Measurements from ENCODE around the gene CCDC136.

CCDC136 gene

GRCh38 chr7:128777156-128778123 lies 14.3 kb upstream of the CCDC136 start:
- DNase-seq = no peak

- no peak for DNase-seq
Observed at GRCh38 chr7:128778946-128779345, 12.8 kb upstream of the CCDC136 start.

- no peak for DNase-seq
Observed at GRCh38 chr7:128781126-128781525, 10.6 kb upstream of the CCDC136 start.

GRCh38 chr7:128781851-128782250 lies 9.9 kb upstream of the CCDC136 start:
- DNase-seq = no peak

GRCh38 chr7:128783143-128783861 lies 8.5 kb upstream of the CCDC136 start:
- DNase-seq = peak; percentile 26

- no peak for DNase-seq
Observed at GRCh38 chr7:128785738-128786137, 6.0 kb upstream of the CCDC136 start.

- no peak for DNase-seq
Observed at GRCh38 chr7:128788446-128789412, 3.0 kb upstream of the CCDC136 start.

- DNase-seq = no peak
Observed at GRCh38 chr7:128790315-128791041, 1.3 kb upstream of the CCDC136 start.

GRCh38 chr7:128791972-128792327 lies 182 bp downstream of the CCDC136 start:
- DNase-seq = peak; percentile 13

- no peak for DNase-seq
Observed at GRCh38 chr7:128792471-128793180, 858 bp downstream of the CCDC136 start.

- no peak for DNase-seq
Observed at GRCh38 chr7:128793181-128793547, 1.4 kb downstream of the CCDC136 start.

GRCh38 chr7:128794020-128794419 lies 2.3 kb downstream of the CCDC136 start:
- no peak for DNase-seq

GRCh38 chr7:128794436-128794835 lies 2.7 kb downstream of the CCDC136 start:
- DNase-seq = no peak

- no peak for DNase-seq
Observed at GRCh38 chr7:128795129-128795528, 3.4 kb downstream of the CCDC136 start.

GRCh38 chr7:128796327-128796726 lies 4.6 kb downstream of the CCDC136 start:
- DNase-seq = no peak

GRCh38 chr7:128799451-128799850 lies 7.7 kb downstream of the CCDC136 start:
- no peak for DNase-seq

GRCh38 chr7:128800567-128800966 lies 8.8 kb downstream of the CCDC136 start:
- DNase-seq = no peak

GRCh38 chr7:128801003-128801402 lies 9.2 kb downstream of the CCDC136 start:
- no peak for DNase-seq

- DNase-seq = no peak
Observed at GRCh38 chr7:128801667-128802418, 10.1 kb downstream of the CCDC136 start.

- DNase-seq = no peak
Observed at GRCh38 chr7:128804484-128804883, 12.7 kb downstream of the CCDC136 start.

- DNase-seq = no peak
Observed at GRCh38 chr7:128805225-128805624, 13.5 kb downstream of the CCDC136 start.
